AG09319 (cell line): ENCODE measurements around the gene OBP2A.

Source experiments
- DNase-seq: peaks from one replicate; pipeline ENCODE4 v3.0.0-alpha.2; 2010; ENCODE audit warnings: low read depth; ENCODE audit errors: extremely low read depth
- CTCF ChIP-seq: IDR thresholded peaks from 2 replicates; pipeline ENCODE4 v1.5.1; 2011; ENCODE audit warnings: low read depth, mild to moderate bottlenecking, inconsistent platforms, low read length, moderate library complexity

Gene OBP2A

GRCh38 chr9:135521608-135522095 lies 24.3 kb upstream of the OBP2A start:
- no peak for DNase-seq
- TF ChIP-seq CTCF, result no peak

GRCh38 chr9:135522137-135522877 lies 23.6 kb upstream of the OBP2A start:
- no peak for DNase-seq
- no peak for TF ChIP-seq CTCF

- TF ChIP-seq CTCF, result no peak
- no peak for DNase-seq
Measured at GRCh38 chr9:135522931-135523330, 23.0 kb upstream of the OBP2A start.

- DNase-seq, result no peak
- TF ChIP-seq CTCF, result no peak
Measured at GRCh38 chr9:135523521-135524129, 22.3 kb upstream of the OBP2A start.

GRCh38 chr9:135524130-135524861 lies 21.6 kb upstream of the OBP2A start:
- no peak for TF ChIP-seq CTCF
- DNase-seq, result no peak

- TF ChIP-seq CTCF, result no peak
- DNase-seq, result no peak
Measured at GRCh38 chr9:135525241-135526088, 20.5 kb upstream of the OBP2A start.
